SU-DHL-6 (cell line): ENCODE results near the gene NABP1.

Source experiments
- EZH2phosphoT487 ChIP-seq: fragments of 200-600 bp; sonication (generic), shearing (Covaris generic); conservative IDR thresholded peaks from 2 replicates; pipeline ENCODE4 v1.6.1; 2018; ENCODE audit warnings: mild to moderate bottlenecking, antibody characterized with exemption, low read length, moderate library complexity, mixed read lengths
- TF ChIP-seq, protein P1 (sequence below): fragments of 200-600 bp; sonication (generic); IDR thresholded peaks from one replicate; pipeline ENCODE4 v1.5.1; 2017; ENCODE audit warnings: antibody characterized with exemption, mild to moderate bottlenecking, low read length, moderate library complexity; ENCODE audit not compliant: insufficient read depth, poor library complexity, severe bottlenecking

DNA sequence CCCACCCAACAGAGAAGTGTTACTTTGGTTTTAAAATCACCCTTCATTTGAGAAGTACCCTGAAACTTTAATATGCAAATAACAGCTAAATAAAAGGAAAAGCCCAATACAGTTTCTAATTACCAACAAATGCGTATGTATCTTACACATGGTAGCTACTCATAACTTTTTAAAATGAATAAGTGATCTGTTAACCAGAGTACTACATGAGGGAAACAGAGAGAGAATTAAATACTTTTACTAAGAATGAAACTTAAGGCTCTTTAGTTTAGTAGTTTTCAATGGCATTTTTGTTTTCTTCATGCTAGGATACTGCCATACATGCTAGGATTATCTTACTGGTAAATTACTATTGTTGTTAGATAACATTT is 39.1 kb upstream of the NABP1 start:
- no peak for TF ChIP-seq EZH2phosphoT487
- TF ChIP-seq, protein P1, sequence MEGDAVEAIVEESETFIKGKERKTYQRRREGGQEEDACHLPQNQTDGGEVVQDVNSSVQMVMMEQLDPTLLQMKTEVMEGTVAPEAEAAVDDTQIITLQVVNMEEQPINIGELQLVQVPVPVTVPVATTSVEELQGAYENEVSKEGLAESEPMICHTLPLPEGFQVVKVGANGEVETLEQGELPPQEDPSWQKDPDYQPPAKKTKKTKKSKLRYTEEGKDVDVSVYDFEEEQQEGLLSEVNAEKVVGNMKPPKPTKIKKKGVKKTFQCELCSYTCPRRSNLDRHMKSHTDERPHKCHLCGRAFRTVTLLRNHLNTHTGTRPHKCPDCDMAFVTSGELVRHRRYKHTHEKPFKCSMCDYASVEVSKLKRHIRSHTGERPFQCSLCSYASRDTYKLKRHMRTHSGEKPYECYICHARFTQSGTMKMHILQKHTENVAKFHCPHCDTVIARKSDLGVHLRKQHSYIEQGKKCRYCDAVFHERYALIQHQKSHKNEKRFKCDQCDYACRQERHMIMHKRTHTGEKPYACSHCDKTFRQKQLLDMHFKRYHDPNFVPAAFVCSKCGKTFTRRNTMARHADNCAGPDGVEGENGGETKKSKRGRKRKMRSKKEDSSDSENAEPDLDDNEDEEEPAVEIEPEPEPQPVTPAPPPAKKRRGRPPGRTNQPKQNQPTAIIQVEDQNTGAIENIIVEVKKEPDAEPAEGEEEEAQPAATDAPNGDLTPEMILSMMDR = no peak
